GM21360 (cell line): Measurements from ENCODE around the gene KNSTRN.

Experiments
- ATAC-seq: cut with Tn5 transposase; IDR thresholded peaks from one replicate; pipeline ENCODE4 v1.9.1; 2021; ENCODE audit warnings: mild to moderate bottlenecking, moderate library complexity; ENCODE audit not compliant: unreplicated experiment

The KNSTRN gene

GRCh38 chr15:40392986-40393948 lies 10.7 kb downstream of the KNSTRN start:
- ATAC-seq, result no peak

- ATAC-seq, result no peak
Measured at GRCh38 chr15:40397688-40398412, 15.3 kb downstream of the KNSTRN start.

DNA sequence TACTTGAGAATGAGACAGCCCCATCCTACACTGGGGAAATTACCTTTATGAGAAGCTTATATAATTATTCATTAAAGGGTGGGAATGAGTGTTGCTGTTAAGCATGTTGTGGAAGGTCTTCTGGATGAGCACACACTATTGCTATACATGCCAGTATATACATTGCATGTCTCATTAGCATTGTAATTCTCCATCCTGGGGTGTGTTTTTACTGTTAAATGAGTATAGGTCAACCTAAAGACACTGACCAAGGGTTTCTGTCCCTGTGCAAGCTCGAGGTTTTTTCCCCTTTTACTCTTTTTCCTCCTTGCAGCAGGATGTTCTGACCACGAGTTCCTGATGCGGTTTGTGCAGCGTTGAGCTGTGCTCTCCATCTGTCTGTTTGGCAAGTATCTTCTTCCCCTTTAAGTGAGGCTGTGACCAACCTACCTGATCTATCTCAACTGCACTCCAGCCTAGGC lies 15.9 kb downstream of the KNSTRN start:
- no peak for ATAC-seq

DNA sequence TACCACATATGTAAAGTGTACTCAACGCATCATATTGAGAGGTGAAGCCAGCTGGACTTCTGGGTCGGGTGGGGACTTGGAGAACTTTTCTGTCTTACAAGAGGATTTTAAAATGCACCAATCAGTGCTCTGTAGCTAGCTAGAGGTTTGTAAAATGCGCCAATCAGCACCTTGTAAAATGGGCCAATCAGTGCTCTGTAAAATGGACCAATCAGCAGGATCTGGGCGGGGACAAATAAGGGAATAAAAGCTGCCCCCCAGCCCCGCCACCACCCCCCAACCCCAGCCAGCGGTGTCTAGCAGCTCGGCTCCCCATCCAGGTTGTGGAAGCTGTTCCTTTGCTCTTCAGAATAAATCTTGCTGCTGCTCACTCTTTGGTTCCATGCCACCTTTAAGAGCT lies 16.8 kb downstream of the KNSTRN start:
- ATAC-seq, result no peak

- ATAC-seq, result peak; percentile 82
Measured at GRCh38 chr15:40405501-40406381, 23.2 kb downstream of the KNSTRN start, which contains the start of gene IVD. IVD (plus strand) TSS chr15:40405795; CDS start chr15:40405828, 33 bp downstream.

- ATAC-seq, result no peak
Measured at GRCh38 chr15:40407330-40407990, 24.9 kb downstream of the KNSTRN start.

- ATAC-seq, result no peak
Measured at GRCh38 chr15:40409366-40409765, 26.8 kb downstream of the KNSTRN start.

- ATAC-seq, result no peak
Measured at GRCh38 chr15:40410476-40410875, 28.0 kb downstream of the KNSTRN start.

GRCh38 chr15:40412095-40412759 lies 29.7 kb downstream of the KNSTRN start:
- no peak for ATAC-seq

GRCh38 chr15:40413036-40413435 lies 30.5 kb downstream of the KNSTRN start:
- ATAC-seq, result no peak

DNA sequence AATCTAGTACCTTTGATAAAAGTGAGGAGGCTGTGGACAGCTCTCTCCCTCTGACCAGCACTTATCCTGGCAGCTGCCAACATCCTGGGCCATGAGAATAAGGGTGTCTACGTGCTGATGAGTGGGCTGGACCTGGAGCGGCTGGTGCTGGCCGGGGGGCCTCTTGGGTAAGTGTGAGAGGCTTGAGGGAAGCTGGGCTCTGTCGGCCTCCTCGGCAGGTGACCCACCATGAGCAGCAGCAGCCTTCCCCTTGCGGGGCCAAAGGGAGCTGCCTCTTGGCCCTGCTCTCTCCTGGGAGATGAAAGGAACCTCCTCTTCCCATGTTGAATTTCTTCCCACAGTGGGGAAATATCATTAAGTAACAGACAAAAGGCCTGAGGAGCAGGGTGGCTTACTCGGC lies 32.3 kb downstream of the KNSTRN start:
- ATAC-seq, result no peak

- ATAC-seq, result no peak
Measured at GRCh38 chr15:40415226-40415625, 32.7 kb downstream of the KNSTRN start.

DNA sequence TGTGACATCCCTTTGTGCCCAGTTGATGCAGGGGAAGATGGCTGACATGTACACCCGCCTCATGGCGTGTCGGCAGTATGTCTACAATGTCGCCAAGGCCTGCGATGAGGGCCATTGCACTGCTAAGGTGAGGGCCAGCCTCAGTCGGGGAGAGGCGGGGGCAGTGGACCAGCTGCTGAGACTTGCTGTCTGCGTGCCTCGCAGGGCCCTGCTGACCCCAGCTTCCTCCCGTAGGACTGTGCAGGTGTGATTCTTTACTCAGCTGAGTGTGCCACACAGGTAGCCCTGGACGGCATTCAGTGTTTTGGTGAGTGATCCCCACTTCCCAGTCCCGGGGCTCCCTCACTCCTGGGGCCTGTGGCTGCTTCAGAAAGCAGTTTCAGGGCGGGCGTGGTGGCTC lies 33.5 kb downstream of the KNSTRN start:
- no peak for ATAC-seq

GRCh38 chr15:40418126-40418525 lies 35.6 kb downstream of the KNSTRN start:
- ATAC-seq, result no peak

DNA sequence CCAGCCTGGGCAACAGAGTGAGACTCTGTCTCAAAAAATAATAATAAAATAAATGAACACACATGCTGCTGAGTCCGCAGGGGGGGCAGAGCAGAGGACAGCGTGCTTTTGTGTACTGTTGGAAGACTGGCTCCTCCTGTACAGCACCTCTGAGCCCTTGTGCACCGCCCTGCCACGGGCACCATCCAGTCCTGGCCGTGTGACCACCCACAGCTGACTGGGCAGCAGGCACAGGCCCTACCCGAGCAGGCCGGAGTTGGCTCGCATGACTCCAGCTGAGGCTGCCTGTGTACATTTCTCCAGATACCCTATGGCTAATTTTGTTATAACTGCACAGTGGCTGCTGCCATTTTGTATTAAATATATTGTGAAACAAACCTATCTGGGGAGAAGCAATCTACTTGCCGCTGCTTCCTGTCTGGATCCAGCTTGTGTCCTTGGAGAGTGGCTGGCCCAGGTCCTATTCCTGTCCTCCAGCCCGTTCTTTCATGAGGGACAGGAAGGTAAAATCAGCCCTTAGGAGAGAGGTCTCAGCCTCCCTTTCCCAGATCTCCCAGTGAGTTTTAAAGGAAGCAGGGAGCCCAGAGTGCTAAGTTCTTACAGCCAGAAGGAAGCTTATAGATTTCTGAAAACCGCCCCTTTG lies 37.7 kb downstream of the KNSTRN start:
- no peak for ATAC-seq

DNA sequence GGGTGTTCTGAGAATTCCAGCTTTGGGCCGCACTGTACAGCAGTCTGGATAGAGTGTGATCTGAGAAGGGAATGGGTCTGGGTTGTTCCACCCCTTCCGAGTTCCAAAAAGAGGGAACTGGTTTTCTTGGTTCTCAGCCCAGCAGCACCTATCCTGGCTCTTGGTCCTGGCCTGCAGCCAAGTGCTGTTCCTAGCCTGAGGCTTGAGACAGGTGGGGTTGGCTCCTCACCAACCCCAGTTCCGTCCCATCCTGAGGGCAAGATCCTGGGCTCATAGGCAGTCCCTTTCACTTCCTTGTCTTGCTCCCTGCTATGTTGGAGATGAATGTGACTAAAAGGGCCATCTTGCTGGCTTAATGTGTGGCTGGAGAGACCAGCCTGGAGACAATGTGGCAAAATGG lies 38.3 kb downstream of the KNSTRN start:
- ATAC-seq, result no peak

GRCh38 chr15:40421246-40422157 lies 39.0 kb downstream of the KNSTRN start:
- ATAC-seq, result no peak

GRCh38 chr15:40424483-40425115 lies 42.1 kb downstream of the KNSTRN start:
- no peak for ATAC-seq
